B cell (primary cell): ENCODE measurements around the gene OSBPL5. TPM values are rescaled to one million over a fixed set of nuclear protein-coding genes. Genes with fewer than 3 reads are reported as not detected.

Experiments used
- ATAC-seq: fragments of 200-7000 bp; cut with Tn5 transposase; one replicate; pipeline ENCODE4 v1.10.0; 2021; ENCODE audit warnings: low read depth, mild to moderate bottlenecking, moderate number of reproducible peaks, moderate library complexity
- CTCF ChIA-PET: fragments of 350-600 bp; sonication (Branson Sonifier 250); formaldehyde crosslinking; loops from one replicate; lab custom pipeline; 2021; ENCODE audit warnings: antibody characterized with exemption, inconsistent platforms; lab: Charles Lee
- POLR2A ChIA-PET: fragments of 350-600 bp; sonication (Branson Sonifier 250); formaldehyde crosslinking; loops from one replicate; lab custom pipeline; 2021; ENCODE audit warnings: antibody characterized with exemption; lab: Charles Lee
- DNase-seq: peaks from one replicate; pipeline ENCODE4 v3.0.0; 2013
- H2AFZ ChIP-seq: 2 replicates; pipeline ENCODE4 v1.6.1; 2012; ENCODE audit warnings: mild to moderate bottlenecking, low read depth, low read length; ENCODE audit not compliant: insufficient read depth, poor library complexity, severe bottlenecking
- H3K27ac ChIP-seq, 2 donors: 1 replicate in 1 of 2; 2 replicates in 1 of 2; pipeline ENCODE4 v1.5.1; 2012 to 2013; ENCODE audit warnings: low read length in 2 of 2, mild to moderate bottlenecking in 2 of 2, moderate library complexity in 1 of 2
- H3K27me3 ChIP-seq, 4 experiments: fragments of 200-600 bp in 1 of 4; sonication (generic) in 1 of 4; replicated peaks in 1 of 4; 1 replicate in 2 of 4; 2 replicates in 2 of 4; pipeline versions ENCODE4 v1.6.1 to v1.7.0; 2013 to 2016; ENCODE audit warnings: low read length in 3 of 4, mild to moderate bottlenecking in 2 of 4, mixed read lengths in 1 of 4, moderate library complexity in 1 of 4; ENCODE audit not compliant: insufficient read depth in 4 of 4, control insufficient read depth in 3 of 4; ENCODE audit errors: control extremely low read depth in 1 of 4
- H3K36me3 ChIP-seq, 2 experiments: replicated peaks in 1 of 2; 1 replicate in 1 of 2; 2 replicates in 1 of 2; pipeline versions ENCODE4 v1.6.1 to v1.7.1; 2013; ENCODE audit warnings: low read length in 1 of 2; ENCODE audit not compliant: insufficient read depth in 2 of 2, control insufficient read depth in 1 of 2; ENCODE audit errors: control extremely low read depth in 1 of 2, extremely low read depth in 1 of 2
- H3K4me1 ChIP-seq, 2 donors: fragments of 200-600 bp in 1 of 2; sonication (generic) in 1 of 2; 1 replicate in 1 of 2; 2 replicates in 1 of 2; pipeline versions ENCODE4 v1.5.1 to v1.6.1; 2013 to 2017; ENCODE audit warnings: low read length in 2 of 2; ENCODE audit not compliant: control insufficient read depth in 2 of 2, insufficient read depth in 2 of 2
- H3K4me2 ChIP-seq: replicated peaks from 2 replicates; pipeline ENCODE3; 2012; ENCODE audit warnings: mild to moderate bottlenecking, low read depth, low read length; ENCODE audit not compliant: poor library complexity, severe bottlenecking
- H3K4me3 ChIP-seq, 5 experiments: fragments of 200-600 bp in 1 of 5; sonication (generic) in 1 of 5; 1 replicate in 3 of 5; 2 replicates in 2 of 5; pipeline versions ENCODE4 v1.5.1 to v1.7.0; 2011 to 2016; ENCODE audit warnings: low read length in 4 of 5, mild to moderate bottlenecking in 4 of 5, low read depth in 2 of 5, control low read depth in 1 of 5, moderate library complexity in 1 of 5; ENCODE audit not compliant: insufficient read depth in 1 of 5; ENCODE audit errors: control extremely low read depth in 1 of 5, extremely low read depth in 1 of 5
- H3K79me2 ChIP-seq: fragments of 200-600 bp; sonication (generic); one replicate; pipeline ENCODE4 v1.6.0; 2016; ENCODE audit warnings: low read length; ENCODE audit not compliant: control insufficient read depth, insufficient read depth
- H3K9ac ChIP-seq: fragments of 200-600 bp; sonication (generic); 2 replicates; pipeline ENCODE4 v1.6.1; 2017; ENCODE audit warnings: mild to moderate bottlenecking, low read length, moderate library complexity
- H3K9me3 ChIP-seq, 3 donors: one replicate each; pipeline versions ENCODE4 v1.6.1 to v1.7.1; 2013; ENCODE audit warnings: low read length in 2 of 3; ENCODE audit not compliant: control insufficient read depth in 2 of 3, insufficient read depth in 1 of 3; ENCODE audit errors: control extremely low read depth in 1 of 3
- H4K20me1 ChIP-seq: 2 replicates; pipeline ENCODE4 v1.6.0; 2012; ENCODE audit warnings: mild to moderate bottlenecking, low read length; ENCODE audit not compliant: insufficient read depth, control insufficient read depth, poor library complexity, severe bottlenecking
- H3K27ac Mint-ChIP-seq: one replicate; pipeline ENCODE4 v1.8.0; 2021; ENCODE audit warnings: mixed read lengths
- H3K27me3 Mint-ChIP-seq: one replicate; pipeline ENCODE4 v1.8.0; 2021; ENCODE audit warnings: mixed read lengths
- H3K4me1 Mint-ChIP-seq: one replicate; pipeline ENCODE4 v1.8.0; 2021; ENCODE audit warnings: mixed read lengths
- H3K4me3 Mint-ChIP-seq: one replicate; pipeline ENCODE4 v1.8.0; 2021; ENCODE audit warnings: mixed read lengths
- H3K9me3 Mint-ChIP-seq: one replicate; pipeline ENCODE4 v1.8.0; 2022; ENCODE audit warnings: mixed read lengths; ENCODE audit not compliant: insufficient read depth
- CTCF ChIP-seq: fragments of 200-600 bp; IDR thresholded peaks from one replicate; pipeline ENCODE4 v1.8.0; 2022; ENCODE audit warnings: antibody characterized with exemption, mild to moderate bottlenecking
- EZH2 ChIP-seq: IDR thresholded peaks from 2 replicates; pipeline ENCODE4 v1.6.1; 2012; ENCODE audit warnings: borderline replicate concordance, low read depth, mild to moderate bottlenecking, moderate library complexity, low read length; ENCODE audit not compliant: insufficient read depth, poor library complexity, severe bottlenecking
- WGBS: methylation state at CpG from one replicate; pipeline ENCODE4 v1.1.5; 2013; ENCODE audit warnings: missing lambda C conversion rate; ENCODE audit not compliant: insufficient coverage; 5-methylcytosine and 5-hydroxymethylcytosine counted together
- intact Hi-C: fragments of 100-400 bp; cut with micrococcal nuclease; formaldehyde crosslinking; loops from one replicate; pipeline ENCODE4 v1.10.0; 2022
- polyA plus RNA-seq: library from polyadenylated mRNA; depleted of rRNA; stranded (reverse); fragments of >200 nt; gene quantifications from 2 replicates; pipeline ENCODE4 v1.2.3, GENCODE V29; 2012
- total RNA-seq, 2 donors: library from RNA; stranded (reverse); fragments of 120-200 nt in 1 of 2; gene quantifications; 1 replicate in 1 of 2; 2 replicates in 1 of 2; pipeline versions ENCODE4 v1.2.3 to v1.2.4, GENCODE V29; 2013 to 2022

OSBPL5 gene
- total and polyA plus RNA-seq, 2 donors (not counting 1 experiment from before 2014, with no cell fraction given) = 0.15 to 1.2 TPM

- no peaks in the 10 kb centered on the region for H3K9me3 ChIP-seq
- H3K9me3 Mint-ChIP-seq = no peaks in the 10 kb centered on the region
- H3K4me2 ChIP-seq = no peak overlapping the region
- no peaks in the 10 kb centered on the region for H4K20me1 ChIP-seq
- H3K27ac Mint-ChIP-seq = no peak overlapping the region
- H3K9ac ChIP-seq = no peak overlapping the region
- no peak overlapping the region for H3K27ac ChIP-seq
- H3K4me1 ChIP-seq = peaks cover 0 to 6% of the 10 kb centered on the region in 2 donors
- no peaks in the 10 kb centered on the region for H3K79me2 ChIP-seq
- H3K27me3 Mint-ChIP-seq = peaks cover 13% of the 10 kb centered on the region
- intact Hi-C loops = loop anchor here (5.0 kb wide), 1 partner anchor 98 kb away; the partner anchor contains the start of gene NAP1L4
- ChIA-PET POLR2A (no interaction called here), CTCF (interaction anchor here (0.6 to 6.2 kb wide), 18 partner anchors 9 to 557 kb away, joined by 3 to 112 read pairs (median 10); partner anchors contain the start of gene CARS1)
- no peaks in the 10 kb centered on the region for H3K36me3 ChIP-seq
- H3K4me1 Mint-ChIP-seq = no peaks in the 10 kb centered on the region
- 91% methylated on average over 12 of the region's 13 CpGs for WGBS
- H3K27me3 ChIP-seq = peaks cover 0 to 7% (median 0%) of the 10 kb centered on the region in 4 experiments
- H3K4me3 Mint-ChIP-seq = no peak overlapping the region
- ATAC-seq = no peak
- no peak overlapping the region for H2AFZ ChIP-seq
- no peak for TF ChIP-seq CTCF
- TF ChIP-seq EZH2 = no peak
- no peak for DNase-seq
- no peak overlapping the region for H3K4me3 ChIP-seq
Measured at GRCh38 chr11:3090096-3090901, 74.8 kb downstream of the OSBPL5 start.
